ENCODE results near the gene VWA3A.
"Not testable (repeated sequence)": the region's sequence is repeated elsewhere in the genome, so short reads cannot be mapped to it uniquely, and the experiment has no call there.

The VWA3A gene

DNA sequence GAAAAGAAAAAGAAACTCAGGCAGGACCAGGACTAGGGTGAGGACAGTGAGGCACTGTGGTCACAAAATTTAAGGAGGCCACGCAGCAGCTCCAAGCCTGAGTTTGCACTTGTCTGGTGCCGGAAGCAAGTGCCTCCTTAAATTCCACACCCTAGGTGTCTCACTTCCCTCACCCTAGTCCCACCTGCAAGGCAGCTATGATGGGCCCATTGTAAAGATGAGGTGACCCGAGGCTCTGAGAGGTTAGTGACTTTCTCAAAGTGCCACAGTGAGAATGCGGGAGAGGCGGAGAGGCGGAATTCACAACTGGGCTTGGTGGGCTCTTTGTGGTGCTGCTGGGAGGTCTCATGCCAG lies 92.3 kb downstream of the VWA3A start:
- DNase-seq: no peak

DNA sequence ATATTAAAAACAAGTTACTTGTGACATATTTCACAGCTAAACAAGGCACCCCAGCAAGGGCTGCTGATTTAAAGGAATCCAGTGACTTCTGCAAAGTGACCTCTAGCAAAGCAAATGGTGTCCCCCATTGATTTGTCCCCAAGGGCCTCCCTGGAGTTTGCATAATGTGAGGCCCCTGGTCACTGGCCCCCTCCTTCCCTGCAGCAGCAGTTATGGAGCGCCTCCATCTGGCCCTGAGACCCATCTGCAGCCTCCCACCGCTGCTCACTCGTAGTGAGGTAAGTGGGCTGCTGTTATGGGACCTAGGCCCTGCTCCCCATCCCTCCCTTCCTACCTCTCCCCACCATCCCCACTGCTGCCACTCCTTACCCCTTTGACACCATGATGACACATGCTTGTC lies 94.2 kb downstream of the VWA3A start:
- DNase-seq: no peak

DNA sequence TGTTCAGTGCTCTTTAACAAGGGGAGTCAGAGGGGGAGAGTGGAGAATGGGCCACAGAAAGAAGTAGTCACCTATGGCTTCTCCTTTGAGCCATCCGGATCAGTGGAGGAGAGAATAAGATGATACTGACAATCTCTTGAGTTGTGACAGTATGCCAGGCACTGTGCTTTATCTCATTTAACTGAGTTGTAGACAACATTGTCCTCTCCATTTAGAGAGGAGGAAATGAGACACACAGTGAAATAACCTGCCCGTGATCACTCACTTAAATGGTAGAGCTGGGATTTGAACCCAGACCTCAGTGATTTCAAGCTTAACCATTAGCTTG lies 95.9 kb downstream of the VWA3A start:
- no peak for DNase-seq

DNA sequence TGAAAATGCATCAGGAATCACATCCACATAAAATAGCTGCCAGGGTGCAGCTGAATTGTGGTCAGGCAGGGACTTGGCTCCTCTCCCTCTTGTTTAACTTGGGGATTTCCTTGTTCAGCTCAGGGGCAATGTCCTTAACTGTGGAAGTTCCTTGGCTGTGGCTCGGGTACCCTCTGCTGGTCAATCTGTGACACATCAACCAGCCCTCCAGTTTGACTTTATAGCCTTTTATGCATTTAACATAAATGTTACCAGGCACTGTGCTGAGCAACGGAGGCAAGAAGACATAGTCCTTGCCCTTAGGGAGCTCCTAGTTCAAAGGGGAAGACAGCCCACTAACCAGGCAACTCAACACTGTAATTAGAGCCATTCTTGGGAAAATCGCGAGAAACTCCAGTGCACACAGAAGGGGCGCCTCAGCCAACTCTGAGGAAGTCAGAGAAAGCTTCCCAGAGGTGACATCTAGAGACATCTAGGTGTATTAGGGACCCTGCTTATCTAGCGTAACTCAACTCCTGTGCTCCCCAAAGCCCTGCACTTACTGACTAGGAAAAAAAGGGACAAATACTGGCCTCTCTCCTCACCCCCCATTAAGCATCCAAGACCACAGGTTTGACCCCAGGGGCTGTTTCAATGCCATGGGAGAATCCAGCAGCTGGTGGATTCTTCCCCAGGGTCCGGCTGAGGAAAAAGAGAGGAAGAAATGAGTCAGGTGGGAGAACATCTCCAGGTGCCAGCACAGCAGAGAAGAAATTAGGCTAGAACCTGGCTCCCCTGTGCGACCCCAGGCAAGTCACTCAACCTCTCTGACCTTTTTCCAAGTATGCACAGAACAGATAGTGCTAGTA lies 96.5 kb downstream of the VWA3A start:
- peak; percentile 59 for DNase-seq

DNA sequence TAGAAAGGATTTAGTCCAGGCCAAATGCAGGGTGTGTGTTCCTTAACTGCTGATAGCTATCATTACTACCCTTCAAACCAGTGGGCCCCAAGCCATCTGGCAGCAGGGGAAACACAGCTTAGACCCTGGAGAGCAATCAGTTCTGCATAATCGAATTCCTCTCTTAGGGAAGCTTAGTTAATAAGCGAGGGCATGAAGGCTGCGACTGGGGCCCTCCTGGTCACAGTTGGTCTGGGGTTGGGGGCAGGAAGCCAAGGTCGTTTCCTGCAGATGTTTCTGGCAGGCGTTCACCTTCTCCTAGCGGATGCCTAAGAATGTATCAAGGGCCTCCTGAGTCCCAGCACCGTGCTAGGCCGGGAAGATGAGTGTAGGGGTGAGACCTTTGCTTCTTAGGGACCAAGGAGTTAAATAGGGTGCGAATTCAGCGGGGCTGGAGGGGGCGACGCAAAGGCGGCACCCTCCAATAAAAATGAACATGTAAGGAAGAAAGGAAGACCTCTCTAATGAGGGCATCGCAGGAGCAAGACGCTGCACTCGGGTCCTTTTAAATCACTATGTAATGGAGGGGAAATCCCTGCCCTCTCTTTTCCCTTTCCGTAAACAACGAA lies 97.2 kb downstream of the VWA3A start:
- peak; percentile 75 for DNase-seq

DNA sequence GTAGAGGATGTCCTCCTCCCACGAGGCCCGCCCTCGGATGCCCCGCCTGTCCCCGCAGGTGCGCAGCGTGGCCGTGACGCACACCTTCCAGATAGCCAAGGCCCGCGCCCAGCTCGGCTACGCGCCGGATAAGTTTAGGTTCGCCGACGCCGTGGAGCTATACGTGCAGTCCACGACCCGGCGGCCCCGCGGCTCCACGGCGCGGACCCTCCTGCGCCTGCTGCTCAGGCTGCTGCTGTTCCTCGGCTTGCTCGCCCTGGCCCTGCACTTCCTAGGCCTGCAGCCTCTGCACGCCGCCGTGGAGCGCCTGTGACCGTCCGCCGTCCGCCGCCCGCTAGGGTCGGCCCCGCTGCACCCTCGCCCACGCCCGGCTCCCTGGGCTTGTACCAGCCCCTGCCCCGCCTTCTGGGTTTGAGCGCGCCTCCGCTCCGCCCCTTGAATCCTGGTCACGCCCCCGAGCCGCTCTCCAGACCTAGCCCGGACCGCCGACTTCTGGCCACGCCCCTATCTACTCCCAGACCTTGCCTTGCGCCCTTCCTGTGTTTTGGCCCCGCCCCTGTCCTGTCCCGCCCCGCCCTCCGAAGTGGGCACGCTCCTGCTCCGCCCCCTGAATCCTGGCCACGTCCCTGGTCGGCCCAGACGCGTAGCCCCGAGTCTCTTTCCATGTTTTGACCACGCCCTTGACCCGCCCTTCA lies 97.9 kb downstream of the VWA3A start:
- DNase-seq: no peak

DNA sequence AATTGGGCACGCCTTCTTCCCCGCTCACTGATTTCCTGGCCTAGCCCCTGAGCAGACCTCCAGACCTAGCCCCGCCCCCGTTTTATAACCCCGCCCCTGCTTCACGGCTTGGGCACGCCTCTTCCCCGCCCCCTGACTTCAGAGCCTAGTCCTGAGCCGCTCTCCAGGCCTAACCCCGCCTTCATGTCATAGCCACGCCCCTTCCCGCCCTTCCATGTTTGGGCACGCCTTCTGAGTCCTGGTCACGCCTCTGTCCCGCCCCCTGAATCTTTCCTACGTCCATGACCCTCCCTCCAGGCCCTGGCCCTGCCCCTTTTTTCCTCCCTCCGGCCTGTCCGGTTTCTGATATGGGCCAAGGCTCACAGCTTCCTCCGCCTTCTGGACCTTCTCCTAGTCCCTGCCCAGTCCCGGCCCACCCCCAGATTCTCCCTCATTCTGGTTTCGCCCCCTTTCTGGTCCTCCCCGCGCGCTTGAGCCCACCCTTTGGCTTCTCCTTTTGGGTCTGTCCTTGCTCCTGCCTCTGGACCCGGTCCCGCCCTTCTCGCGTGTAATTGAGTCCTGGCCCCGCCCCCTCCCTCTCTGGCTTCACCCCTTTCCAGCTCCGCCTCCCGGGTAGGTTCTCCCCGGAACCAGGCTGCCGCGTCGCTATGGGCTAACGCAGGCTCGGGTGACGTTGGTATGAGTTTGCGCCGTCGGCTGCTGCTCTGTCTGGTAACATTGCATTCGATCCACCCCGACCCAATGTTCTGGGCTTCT lies 98.6 kb downstream of the VWA3A start:
- DNase-seq: peak; percentile 98

DNA sequence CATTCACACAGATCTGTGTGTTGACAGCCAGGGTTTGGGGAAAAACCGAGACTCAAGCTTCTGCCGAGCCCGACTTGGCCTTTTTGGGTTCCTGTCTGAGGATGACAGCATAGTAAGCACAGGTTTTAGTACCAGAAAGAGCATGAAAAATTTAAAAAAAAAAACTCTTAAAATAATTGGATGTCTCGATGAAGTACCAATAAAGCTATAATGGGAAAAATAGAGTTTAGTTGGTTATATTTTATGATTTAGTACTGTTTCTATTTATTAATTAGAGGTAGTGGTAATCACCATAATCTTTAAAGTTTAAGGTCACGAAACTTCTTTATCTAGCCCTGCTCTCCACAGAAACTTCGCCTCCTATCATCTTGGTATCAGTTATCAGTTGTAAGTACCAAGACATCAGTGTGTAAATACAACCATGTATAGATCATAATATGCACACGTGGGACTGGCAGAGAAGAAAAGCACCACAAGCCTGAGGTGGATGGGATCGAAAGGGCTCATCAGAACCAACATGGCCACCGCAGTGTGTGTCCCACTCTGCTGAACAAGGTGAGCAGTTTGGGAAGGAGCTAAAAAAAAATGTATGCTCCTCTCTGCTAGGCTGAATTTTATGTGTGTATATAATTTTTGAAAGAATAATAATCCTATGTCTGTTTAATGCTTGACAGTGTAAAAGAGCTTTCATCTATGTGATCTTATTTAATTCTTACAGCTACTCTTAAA lies 99.4 kb downstream of the VWA3A start:
- no peak for DNase-seq

DNA sequence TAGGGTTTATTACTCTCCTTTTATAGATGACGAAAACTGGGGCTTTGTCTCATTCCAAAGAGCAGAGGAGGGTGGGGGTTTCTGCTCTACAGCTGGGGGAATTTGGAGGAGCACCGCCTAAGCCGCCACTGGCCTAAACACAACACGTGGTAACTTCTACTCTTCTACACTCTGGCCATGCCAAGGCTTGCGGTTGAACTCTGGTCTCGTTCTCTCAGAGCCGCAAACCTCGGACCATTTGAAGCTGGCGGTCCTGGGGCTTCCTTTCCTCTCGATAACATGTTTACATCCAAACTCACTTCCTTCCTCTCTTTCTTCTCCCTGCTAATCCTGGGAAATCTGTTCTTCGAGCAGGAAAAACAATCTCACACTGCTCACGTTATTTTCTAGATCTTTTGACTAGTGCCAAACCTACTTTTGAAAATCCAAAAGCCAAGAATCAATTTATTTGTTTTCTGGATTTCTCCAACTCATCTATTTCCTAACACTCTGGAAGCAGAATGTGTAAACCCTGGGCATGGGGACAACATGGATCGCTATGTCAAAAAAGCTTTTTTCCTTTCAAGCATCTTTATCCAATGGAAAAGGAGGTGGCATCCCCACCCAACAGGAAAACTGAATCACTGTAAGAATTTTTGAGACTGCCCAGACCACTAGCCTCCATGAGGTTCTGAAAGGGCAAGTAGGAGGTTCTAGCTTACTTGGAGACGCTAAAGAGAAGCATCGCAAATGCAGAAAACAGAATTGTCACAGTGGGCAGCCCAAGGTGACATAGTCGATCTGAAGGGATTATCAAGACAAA lies 100.1 kb downstream of the VWA3A start:
- DNase-seq: peak; percentile 23

DNA sequence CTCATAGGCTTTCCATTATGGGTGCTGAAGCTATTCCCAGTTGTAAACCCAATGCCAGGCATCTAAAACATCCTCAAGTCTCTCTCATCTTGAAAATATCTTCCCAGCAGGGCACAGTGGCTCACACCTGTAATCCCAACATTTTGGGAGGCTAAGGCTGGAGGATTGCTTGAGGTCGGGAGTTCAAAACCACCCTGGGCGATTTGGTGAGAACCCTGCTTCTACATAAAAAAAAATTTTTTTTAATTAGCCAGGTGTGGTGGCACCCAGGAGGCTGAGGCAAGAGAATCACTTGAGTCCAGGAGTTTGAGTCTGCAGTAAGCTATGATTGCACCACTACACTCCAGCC lies 100.7 kb downstream of the VWA3A start:
- DNase-seq: no peak

DNA sequence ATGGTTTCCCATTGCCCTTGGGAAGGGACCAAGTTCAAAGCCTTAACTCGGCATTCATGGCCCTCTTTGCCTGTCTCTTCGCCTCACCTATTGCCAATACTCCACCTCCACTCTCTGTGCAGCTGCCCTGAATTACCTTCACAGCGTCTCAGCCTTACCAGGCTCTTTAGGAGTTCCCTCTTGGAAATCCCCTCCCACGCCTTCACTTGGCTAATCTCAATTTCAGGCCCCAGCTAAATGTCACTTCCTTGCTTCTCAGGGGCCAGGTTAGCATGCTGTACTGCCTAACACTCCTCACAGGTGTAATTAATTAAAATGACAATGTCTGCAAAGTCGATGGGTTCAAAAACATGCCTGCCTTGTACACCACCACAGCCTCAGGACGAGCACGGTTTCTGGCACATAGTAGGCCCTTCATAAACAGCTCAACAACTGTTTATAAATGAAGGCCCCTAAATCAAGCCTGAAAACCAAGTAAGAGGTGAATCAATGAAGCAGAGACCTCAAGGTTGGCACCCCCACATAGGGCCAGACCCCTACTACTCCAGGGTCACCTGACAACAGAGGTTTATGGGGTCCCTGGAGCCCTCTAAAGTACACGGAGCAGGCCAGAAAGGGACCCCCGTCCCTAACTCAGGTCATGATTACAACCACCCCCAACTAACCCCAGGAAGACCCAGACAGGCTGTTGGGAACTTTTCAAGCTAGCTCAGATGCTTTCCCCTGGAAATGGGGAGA lies 102.5 kb downstream of the VWA3A start:
- DNase-seq: no peak

DNA sequence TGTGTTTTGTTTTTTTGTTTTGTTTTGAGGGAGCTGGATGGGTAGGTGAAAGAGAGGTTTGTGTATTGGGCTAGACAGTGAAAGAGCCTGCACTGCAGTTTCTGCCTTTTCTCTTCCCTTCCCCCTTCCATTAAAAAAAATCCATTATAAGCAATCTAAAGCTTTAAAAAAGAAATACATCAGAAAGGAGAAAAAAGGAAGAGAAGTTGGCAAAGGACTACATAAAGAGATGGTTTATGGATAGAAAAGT lies 103.0 kb downstream of the VWA3A start:
- DNase-seq: no peak

DNA sequence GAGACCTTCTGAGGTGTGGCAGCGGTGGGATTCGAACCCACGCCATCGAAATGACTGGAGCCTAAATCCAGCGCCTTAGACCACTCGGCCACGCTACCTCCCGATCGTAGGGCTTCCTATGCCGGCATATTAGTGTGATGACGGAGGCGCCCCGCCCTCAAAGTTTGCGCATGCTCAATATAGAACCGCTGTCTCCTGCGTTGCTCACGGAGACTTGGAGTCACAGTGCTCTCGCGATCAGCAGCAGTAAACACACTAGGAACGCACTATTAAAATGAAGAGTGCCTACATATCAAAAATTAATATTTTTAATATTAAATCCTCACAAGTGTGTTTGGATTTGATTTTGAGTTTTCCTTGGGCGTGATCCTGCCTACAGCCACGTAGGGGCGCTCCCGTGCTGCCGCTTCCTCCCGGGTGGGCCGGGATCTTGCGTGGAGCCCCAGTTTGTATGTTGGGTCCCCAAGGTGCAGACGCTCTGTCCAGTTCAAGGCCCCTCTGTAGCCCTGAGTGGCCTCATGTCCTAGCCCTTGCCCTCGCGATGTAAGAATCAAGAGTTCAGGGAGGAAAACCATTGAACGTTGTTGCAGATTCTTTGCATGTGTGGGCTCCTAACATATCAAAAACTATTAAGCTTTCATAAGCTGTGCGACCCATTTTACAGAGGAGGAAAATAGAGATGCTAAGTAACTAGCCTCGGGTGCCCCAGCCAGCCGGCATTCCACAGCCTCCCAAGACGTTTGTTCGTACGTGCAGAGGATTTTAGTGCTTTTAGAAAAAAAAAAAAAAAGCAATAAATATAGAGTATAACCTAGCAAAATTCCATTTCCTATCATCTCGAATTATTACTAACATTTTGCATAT lies 103.6 kb downstream of the VWA3A start:
- peak; percentile 53 for DNase-seq

DNA sequence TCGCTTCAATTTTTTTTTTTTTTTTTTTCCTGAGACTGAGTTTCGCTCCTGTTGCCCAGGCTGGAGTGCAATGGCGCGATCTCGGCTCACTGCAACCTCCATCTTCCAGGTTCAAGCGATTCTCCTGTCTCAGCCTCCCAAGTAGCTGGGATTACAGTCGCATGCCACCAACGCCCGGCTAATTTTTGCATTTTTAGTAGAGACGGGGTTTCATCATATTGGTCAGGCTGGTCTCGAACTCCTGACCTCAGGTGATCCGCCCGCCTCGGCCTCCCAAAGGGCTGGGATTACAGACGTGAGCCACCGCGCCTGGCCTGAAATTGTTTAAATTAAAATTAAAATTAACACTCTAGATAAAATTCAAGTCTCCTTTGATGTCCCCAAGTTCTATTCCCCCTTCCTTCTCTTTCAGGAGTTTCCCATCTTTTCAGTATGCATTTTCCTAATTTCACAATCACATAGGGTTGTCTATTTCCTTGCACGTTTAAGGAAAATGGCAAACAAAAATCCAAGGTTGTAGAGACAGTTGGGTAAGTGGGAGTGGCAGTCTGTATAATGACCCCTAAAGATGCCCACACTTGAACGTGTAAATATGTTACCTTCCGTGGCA lies 104.3 kb downstream of the VWA3A start:
- not testable (repeated sequence) for DNase-seq

DNA sequence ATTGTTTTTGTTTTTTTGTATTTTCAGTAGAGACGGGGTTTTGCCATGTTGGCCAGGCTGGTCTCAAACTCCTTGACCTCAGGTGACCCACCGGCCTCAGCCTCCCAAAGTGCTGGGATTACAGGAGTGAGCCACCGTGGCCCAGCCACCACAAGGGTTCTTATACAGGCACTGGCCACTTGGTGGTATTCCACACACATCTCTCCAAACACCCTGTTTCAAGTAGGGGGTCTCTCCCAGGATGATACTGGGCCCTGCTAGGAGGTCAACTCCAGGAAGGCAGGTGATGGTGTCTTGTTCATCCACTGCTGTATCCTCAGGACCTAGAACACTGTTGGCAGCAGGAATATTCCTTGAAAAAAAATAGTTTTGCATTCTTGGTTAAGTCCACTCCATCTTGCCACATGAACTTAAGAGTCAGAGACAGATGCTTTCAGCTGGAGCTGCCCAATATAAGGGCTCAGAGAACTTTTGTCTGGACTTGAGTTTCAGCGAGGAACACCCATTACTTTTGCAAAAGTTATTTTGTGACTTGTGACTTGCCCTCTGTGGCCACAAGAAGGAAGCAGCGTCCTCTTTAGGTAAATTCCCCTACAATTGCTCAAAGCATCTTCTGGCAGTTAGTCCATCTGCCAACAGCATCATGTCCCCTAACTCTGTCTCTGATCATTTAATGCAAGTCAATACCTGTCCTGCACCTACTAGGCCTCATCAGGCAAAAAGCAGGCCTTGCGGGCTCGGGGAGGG lies 106.4 kb downstream of the VWA3A start:
- DNase-seq: no peak

DNA sequence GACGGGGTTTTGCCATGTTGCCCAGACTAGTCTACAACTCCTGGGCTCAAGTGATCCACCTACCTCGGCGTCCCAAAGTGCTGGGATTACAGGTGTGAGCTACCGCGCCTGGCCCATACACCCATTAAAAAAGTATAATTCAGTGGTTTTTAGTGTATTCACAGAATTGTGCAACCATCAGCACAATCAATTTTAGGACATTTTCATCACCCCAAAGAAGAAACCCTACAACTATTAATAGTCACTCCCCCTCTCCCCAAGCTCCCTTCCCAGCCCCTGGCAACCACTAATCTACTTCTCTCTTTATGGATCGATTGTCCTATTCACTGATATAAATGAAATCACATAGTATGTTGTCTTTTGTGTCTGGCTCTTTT lies 109.9 kb downstream of the VWA3A start:
- DNase-seq: no peak

DNA sequence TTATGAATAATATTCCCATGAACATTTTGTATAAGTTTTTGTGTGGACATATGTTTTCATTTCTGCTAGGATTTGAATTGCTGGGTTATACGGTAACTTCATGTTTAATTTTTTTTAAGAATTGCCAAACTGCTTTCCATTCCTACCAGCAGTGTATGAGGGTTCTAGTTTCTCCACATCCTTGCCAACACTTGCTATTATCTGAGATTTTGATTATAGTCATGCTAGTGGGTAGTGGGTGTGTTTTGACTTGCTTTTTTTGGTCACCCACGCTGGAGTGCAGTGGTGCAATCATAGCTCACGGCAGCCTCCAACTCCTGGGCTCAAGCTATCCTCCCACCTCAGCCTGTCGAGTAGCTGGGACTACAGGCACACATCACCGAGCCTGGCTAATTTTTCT lies 110.8 kb downstream of the VWA3A start:
- no peak for DNase-seq

DNA sequence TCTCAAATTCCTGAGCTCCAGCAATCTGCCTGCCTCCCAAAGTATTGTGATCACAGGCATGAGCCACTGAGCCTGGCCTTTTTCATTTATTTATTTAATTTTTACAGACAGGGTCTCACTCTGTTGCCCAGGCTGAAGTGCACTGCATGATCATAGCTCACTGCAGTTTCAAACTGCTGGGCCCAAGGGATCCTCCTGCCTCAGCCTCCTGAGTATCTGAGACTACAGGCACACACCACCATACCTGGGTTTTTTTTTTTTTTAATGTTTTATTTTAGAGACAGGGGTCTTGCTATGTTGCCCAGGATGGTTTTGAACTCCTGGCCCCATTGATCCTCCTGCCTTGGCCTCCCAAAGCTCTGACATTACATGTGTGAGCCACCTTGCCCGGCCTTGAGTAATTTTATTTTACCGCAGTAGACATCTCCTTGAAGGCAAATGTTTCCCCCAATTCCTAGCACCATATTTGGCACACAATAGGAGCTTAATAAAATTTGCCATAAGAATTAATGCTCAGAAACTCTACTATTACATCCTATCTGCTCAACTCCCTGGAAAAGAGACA lies 111.8 kb downstream of the VWA3A start:
- DNase-seq: no peak

DNA sequence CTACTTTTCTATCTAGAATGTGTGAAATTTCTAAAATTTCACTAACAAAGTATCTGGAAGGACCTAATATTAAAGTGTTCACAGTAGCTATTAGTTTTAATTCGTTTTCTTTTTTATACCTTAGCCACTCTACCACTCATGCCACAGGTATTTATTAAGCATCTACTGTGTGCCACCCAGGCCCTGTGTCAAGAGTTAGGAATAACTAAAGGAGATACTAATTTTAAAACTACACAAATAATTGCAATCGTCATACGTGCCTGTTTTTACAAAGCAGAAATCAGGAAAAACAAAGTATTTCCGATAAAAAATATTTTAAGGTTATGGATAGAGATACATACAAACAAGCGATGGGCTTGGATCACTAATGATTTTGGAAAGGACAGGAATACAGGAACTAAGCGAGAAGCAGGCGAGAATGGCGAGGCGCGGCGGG lies 113.3 kb downstream of the VWA3A start:
- no peak for DNase-seq

Measured in DMS79 (cell line).